ENCODE data around the gene LAMA5.

- TF ChIP-seq CTCF (IDR thresholded peaks at IDR 0.05) = no peak
- TF ChIP-seq, protein P1, sequence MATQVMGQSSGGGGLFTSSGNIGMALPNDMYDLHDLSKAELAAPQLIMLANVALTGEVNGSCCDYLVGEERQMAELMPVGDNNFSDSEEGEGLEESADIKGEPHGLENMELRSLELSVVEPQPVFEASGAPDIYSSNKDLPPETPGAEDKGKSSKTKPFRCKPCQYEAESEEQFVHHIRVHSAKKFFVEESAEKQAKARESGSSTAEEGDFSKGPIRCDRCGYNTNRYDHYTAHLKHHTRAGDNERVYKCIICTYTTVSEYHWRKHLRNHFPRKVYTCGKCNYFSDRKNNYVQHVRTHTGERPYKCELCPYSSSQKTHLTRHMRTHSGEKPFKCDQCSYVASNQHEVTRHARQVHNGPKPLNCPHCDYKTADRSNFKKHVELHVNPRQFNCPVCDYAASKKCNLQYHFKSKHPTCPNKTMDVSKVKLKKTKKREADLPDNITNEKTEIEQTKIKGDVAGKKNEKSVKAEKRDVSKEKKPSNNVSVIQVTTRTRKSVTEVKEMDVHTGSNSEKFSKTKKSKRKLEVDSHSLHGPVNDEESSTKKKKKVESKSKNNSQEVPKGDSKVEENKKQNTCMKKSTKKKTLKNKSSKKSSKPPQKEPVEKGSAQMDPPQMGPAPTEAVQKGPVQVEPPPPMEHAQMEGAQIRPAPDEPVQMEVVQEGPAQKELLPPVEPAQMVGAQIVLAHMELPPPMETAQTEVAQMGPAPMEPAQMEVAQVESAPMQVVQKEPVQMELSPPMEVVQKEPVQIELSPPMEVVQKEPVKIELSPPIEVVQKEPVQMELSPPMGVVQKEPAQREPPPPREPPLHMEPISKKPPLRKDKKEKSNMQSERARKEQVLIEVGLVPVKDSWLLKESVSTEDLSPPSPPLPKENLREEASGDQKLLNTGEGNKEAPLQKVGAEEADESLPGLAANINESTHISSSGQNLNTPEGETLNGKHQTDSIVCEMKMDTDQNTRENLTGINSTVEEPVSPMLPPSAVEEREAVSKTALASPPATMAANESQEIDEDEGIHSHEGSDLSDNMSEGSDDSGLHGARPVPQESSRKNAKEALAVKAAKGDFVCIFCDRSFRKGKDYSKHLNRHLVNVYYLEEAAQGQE (IDR thresholded peaks at IDR 0.05; ENCODE audit: low read depth, low read length) = no peak
Measured at GRCh38 chr20:62361799-62362589, 5.1 kb downstream of the LAMA5 start.
